AG09319 (cell line): ENCODE results near the gene CARD18.

Source experiments
- DNase-seq: peaks from one replicate; pipeline ENCODE4 v3.0.0-alpha.2; 2010; ENCODE audit warnings: low read depth; ENCODE audit errors: extremely low read depth
- CTCF ChIP-seq: IDR thresholded peaks from 2 replicates; pipeline ENCODE4 v1.5.1; 2011; ENCODE audit warnings: low read depth, mild to moderate bottlenecking, inconsistent platforms, low read length, moderate library complexity

The CARD18 gene

DNA sequence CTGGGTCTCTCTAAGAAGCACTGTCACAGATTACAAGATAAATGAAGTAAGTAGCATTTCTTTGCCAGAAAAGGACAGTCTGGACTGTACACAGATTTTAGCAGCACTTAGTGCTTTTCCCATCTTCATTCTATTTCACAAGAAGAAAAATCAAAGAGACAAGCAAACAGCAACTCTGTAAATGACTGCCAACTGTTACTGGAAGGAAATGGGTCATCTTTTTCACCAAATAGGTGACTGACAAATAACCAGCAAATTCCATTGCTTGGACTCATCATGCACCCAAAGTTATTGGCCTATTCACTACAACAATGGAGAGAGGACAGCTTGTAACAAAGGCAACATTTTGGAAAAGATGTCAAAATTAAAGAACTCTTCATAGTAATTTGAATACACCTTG lies 28.9 kb upstream of the CARD18 start:
- no peak for TF ChIP-seq CTCF
- DNase-seq: no peak

DNA sequence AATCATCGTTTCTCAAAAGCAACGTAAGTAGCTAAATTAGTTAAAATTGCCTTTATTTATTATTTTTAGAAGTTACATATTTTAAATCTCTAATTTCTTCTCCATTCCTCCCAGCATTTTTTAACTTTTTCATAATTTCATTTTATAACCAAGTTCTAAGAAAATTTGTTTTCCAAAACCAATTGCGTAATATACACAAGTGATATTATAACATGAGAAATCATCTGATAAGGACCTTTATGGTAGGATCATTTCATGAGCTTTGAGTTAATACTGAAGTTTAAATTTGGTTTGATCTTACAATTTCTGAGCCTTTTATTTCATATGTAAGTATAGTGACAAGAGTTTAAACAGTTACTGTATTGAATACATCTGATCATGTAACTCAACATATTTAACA lies 27.7 kb upstream of the CARD18 start:
- DNase-seq: no peak
- TF ChIP-seq CTCF: no peak

DNA sequence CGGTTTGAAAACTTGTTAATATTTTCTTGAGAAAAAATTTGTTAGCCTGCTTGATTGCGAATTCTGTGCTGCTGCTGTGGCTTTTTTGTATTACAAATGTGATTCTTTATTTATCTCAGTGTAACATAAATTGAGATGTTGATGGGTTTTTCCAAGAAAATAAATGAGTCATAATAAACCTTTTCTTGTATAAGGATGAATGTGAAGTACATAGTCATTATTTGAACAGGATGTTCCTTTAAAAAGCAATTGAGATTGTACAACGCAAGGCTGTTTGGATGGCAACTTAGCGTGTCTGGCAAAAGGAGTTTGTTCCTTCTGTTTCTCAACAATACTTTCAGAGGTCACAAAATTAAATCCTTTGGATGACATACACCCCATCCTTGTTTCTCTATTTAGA lies 24.6 kb upstream of the CARD18 start:
- no peak for TF ChIP-seq CTCF
- DNase-seq: no peak

GRCh38 chr11:105162506-105162905 lies 22.9 kb upstream of the CARD18 start:
- DNase-seq: no peak
- TF ChIP-seq CTCF: no peak

- TF ChIP-seq CTCF: no peak
- DNase-seq: no peak
Measured at GRCh38 chr11:105158436-105158835, 18.9 kb upstream of the CARD18 start.

DNA sequence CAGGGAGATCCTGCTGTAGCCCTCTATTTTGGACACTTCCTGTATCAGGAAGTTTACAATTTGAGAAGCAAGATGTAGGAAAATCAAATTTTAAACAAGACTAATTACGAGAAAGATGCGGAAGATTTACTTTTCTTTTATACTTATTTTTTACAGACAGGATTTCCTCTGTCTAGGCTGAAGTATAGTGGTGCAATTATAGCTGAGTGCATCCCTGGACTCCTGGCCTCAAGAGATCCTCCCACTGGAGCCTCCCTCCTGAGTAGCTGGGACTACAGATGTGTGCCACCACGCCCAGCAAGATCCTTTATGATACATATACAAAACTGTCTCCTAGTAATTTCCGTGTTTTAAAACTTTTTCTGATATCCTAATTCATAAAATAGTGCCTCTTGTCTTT lies 17.2 kb upstream of the CARD18 start:
- no peak for TF ChIP-seq CTCF

GRCh38 chr11:105156231-105156630 lies 16.7 kb upstream of the CARD18 start:
- DNase-seq: no peak
- TF ChIP-seq CTCF: no peak

More for the DNA sequence above, 17.2 kb upstream of the CARD18 start:
- DNase-seq: no peak
